ENCODE results near the gene RAP1GAP. TPM values are rescaled to one million over a fixed set of nuclear protein-coding genes. Genes with fewer than 3 reads are reported as not detected.
A peak's percentile ranks its signal among the peaks of the same experiment; 100 is the strongest.

Gene RAP1GAP
- total and polyA plus RNA-seq, 2 of the 13 experiments (the other 11 are each of a cell fraction or from before 2014, with no cell fraction given): 11.9 to 37.5 TPM

DNA sequence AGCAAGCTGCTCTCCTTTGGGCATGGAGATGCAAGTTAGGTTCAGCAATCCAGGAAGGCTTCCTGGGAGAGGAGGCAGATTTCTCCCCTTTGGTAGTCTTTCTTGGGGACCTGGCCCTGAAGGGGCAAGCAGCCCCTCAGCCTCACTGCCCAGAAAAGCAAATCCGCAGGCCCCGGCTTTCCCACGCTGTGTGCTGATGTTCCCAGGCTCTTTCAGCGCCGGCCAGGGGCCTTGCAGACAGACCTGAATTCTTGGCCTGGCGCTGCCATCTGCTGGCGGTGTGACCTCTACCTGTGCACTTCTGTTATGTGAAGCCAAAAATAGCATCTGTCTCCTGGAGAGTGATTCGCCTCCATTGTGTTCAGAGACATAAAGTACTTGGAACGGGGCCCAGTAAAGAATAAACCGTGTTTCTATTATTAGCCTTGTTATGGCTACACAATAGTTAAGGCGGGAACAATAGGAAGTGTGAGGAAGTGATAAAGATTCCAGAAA lies 95.1 kb downstream of the RAP1GAP start (continued):
- TF ChIP-seq, protein P1, sequence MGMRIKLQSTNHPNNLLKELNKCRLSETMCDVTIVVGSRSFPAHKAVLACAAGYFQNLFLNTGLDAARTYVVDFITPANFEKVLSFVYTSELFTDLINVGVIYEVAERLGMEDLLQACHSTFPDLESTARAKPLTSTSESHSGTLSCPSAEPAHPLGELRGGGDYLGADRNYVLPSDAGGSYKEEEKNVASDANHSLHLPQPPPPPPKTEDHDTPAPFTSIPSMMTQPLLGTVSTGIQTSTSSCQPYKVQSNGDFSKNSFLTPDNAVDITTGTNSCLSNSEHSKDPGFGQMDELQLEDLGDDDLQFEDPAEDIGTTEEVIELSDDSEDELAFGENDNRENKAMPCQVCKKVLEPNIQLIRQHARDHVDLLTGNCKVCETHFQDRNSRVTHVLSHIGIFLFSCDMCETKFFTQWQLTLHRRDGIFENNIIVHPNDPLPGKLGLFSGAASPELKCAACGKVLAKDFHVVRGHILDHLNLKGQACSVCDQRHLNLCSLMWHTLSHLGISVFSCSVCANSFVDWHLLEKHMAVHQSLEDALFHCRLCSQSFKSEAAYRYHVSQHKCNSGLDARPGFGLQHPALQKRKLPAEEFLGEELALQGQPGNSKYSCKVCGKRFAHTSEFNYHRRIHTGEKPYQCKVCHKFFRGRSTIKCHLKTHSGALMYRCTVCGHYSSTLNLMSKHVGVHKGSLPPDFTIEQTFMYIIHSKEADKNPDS (CRISPR knock-in tag; IDR thresholded peaks at IDR 0.05): no peak
- TF ChIP-seq, protein P2, sequence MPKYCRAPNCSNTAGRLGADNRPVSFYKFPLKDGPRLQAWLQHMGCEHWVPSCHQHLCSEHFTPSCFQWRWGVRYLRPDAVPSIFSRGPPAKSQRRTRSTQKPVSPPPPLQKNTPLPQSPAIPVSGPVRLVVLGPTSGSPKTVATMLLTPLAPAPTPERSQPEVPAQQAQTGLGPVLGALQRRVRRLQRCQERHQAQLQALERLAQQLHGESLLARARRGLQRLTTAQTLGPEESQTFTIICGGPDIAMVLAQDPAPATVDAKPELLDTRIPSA (CRISPR knock-in tag; IDR thresholded peaks at IDR 0.05; ENCODE audit: borderline replicate concordance): no peak
- TF ChIP-seq ZBTB7A (CRISPR knock-in tag; IDR thresholded peaks at IDR 0.05) (no peak), ZNF841 (CRISPR knock-in tag; IDR thresholded peaks at IDR 0.05; ENCODE audit: borderline replicate concordance) (no peak), ZNF557 (CRISPR knock-in tag; IDR thresholded peaks at IDR 0.05) (no peak), STAG1 (CRISPR knock-in tag; IDR thresholded peaks at IDR 0.05) (peak; percentile 91)
- TF ChIP-seq, protein P3, sequence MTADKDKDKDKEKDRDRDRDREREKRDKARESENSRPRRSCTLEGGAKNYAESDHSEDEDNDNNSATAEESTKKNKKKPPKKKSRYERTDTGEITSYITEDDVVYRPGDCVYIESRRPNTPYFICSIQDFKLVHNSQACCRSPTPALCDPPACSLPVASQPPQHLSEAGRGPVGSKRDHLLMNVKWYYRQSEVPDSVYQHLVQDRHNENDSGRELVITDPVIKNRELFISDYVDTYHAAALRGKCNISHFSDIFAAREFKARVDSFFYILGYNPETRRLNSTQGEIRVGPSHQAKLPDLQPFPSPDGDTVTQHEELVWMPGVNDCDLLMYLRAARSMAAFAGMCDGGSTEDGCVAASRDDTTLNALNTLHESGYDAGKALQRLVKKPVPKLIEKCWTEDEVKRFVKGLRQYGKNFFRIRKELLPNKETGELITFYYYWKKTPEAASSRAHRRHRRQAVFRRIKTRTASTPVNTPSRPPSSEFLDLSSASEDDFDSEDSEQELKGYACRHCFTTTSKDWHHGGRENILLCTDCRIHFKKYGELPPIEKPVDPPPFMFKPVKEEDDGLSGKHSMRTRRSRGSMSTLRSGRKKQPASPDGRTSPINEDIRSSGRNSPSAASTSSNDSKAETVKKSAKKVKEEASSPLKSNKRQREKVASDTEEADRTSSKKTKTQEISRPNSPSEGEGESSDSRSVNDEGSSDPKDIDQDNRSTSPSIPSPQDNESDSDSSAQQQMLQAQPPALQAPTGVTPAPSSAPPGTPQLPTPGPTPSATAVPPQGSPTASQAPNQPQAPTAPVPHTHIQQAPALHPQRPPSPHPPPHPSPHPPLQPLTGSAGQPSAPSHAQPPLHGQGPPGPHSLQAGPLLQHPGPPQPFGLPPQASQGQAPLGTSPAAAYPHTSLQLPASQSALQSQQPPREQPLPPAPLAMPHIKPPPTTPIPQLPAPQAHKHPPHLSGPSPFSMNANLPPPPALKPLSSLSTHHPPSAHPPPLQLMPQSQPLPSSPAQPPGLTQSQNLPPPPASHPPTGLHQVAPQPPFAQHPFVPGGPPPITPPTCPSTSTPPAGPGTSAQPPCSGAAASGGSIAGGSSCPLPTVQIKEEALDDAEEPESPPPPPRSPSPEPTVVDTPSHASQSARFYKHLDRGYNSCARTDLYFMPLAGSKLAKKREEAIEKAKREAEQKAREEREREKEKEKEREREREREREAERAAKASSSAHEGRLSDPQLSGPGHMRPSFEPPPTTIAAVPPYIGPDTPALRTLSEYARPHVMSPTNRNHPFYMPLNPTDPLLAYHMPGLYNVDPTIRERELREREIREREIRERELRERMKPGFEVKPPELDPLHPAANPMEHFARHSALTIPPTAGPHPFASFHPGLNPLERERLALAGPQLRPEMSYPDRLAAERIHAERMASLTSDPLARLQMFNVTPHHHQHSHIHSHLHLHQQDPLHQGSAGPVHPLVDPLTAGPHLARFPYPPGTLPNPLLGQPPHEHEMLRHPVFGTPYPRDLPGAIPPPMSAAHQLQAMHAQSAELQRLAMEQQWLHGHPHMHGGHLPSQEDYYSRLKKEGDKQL (CRISPR knock-in tag; IDR thresholded peaks at IDR 0.05; ENCODE audit: low read depth): no peak

Measured in HepG2 (cell line).